Spinal cord (tissue), 10 donors: ENCODE data around the gene NRAP. TPM values are rescaled to one million over a fixed set of nuclear protein-coding genes. Genes with fewer than 3 reads are reported as not detected.
A peak's percentile ranks its signal among the peaks of the same experiment; 100 is the strongest.

Source experiments
- DNase-seq, 6 donors: peaks; one replicate each; pipeline versions ENCODE4 v3.0.0 to v3.0.0-alpha.2; 2013 to 2015; ENCODE audit warnings: low spot score in 6 of 6, low read depth in 4 of 6
- H3K27ac ChIP-seq: one replicate; pipeline ENCODE4 v1.5.1; 2013; ENCODE audit warnings: low read depth, low read length, control low read depth
- H3K27me3 ChIP-seq: one replicate; pipeline ENCODE4 v1.6.1; 2013; ENCODE audit warnings: low read length; ENCODE audit not compliant: control insufficient read depth, insufficient read depth
- H3K36me3 ChIP-seq: one replicate; pipeline ENCODE4 v1.6.1; 2013; ENCODE audit warnings: low read length; ENCODE audit not compliant: control insufficient read depth, insufficient read depth
- H3K4me1 ChIP-seq: one replicate; pipeline ENCODE4 v1.6.1; 2013; ENCODE audit warnings: low read length; ENCODE audit not compliant: control insufficient read depth, insufficient read depth
- H3K4me3 ChIP-seq: one replicate; pipeline ENCODE4 v1.5.1; 2013; ENCODE audit warnings: low read depth, low read length, control low read depth
- H3K9me3 ChIP-seq: one replicate; pipeline ENCODE4 v1.6.1; 2013; ENCODE audit warnings: low read length; ENCODE audit not compliant: control insufficient read depth, insufficient read depth
- WGBS: methylation state at CpG from one replicate; pipeline ENCODE4 v1.1.5; 2013; ENCODE audit warnings: missing lambda C conversion rate; ENCODE audit not compliant: insufficient coverage; 5-methylcytosine and 5-hydroxymethylcytosine counted together
- polyA plus RNA-seq, 2 donors: library from polyadenylated mRNA; unstranded; fragments of 120-200 nt; gene quantifications; one replicate each; pipeline ENCODE4 v1.2.1, GENCODE V29; 2013; ENCODE audit not compliant: insufficient read length in 2 of 2
- total RNA-seq, 2 donors: library from RNA; depleted of rRNA in 1 of 2; stranded (reverse); fragments of 120-200 nt in 1 of 2; fragments of >200 nt in 1 of 2; gene quantifications; one replicate each; pipeline versions ENCODE4 v1.2.3 to v1.2.4, GENCODE V29; 2013 to 2014
- donor health status: healthy.

NRAP gene
- total and polyA plus RNA-seq, 4 donors: under 0.01 to 0.11 (median 0.09) TPM

DNA sequence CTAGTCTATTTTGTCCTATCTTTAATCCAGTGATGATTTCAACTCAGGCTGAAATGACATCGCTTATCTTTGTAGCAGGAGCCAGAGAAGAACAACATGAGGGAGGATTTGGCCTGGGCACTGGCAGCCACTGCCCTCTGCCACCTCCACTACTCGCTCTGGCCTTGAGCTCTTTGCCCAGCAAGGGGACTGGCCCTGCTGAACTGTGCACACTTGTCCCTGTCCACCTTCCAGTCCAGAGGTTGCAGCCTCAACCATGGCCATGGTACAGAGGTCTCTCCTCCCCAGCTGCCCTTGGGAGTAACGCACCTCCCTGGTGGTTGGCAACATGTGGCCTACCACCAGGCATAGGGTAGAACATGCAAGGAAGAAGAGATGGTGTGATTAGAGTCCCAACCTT lies 102.6 kb downstream of the NRAP start:
- Histone ChIP-seq H3K9me3 (no peaks in the 10 kb centered on the region), H3K4me1 (peaks cover 5% of the 10 kb centered on the region), H3K36me3 (no peaks in the 10 kb centered on the region), H3K4me3 (no peak overlapping the region), H3K27ac (no peak overlapping the region), H3K27me3 (peaks cover 21% of the 10 kb centered on the region)
- WGBS: 100% methylated on average over 2 of the region's 3 CpGs
- no peak for DNase-seq

DNA sequence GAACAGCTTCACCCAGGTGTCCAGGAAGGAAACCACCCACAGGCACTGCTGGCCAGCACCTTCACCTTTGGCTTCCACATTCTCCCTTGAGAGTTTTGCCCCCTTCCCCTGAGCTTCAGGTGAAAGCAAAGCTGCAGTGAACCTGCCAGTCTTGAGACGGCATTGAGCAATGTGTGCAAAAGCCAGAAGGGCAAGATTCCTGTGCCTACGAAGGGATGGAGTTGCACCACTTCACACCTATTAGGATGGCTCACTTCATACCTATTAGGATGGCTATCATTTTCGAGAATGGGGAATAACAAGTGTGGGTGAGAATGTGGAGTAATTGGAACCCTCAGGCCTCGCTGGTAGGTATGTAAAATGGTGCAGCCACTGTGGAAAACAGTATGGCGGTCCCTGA lies 103.8 kb downstream of the NRAP start:
- 86% methylated on average over 1 of the region's 5 CpGs for WGBS

DNA sequence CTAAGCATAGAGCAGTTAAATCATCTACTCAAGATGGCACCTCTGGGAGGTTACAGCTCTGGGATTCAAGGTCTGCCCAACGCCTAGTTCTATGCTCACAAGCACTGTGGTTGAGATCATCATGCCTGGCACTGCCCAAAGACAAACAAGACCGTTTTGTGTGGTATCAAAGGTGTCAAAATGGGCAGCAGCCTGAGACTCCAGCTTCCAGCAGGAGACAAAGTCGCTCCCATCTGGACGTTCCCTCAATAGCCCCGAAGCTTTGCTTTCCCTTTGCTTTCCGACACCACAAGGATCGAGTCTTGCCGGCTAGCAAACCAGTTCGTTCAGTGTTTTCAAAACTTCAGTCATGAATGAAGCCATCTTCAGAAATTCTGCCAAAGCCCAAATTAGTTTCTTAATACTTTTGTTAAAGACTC lies 105.9 kb downstream of the NRAP start:
- Histone ChIP-seq H3K4me3 (no peak overlapping the region), H3K27ac (no peak overlapping the region), H3K9me3 (no peaks in the 10 kb centered on the region), H3K36me3 (no peaks in the 10 kb centered on the region), H3K27me3 (peaks cover 21% of the 10 kb centered on the region), H3K4me1 (peaks cover 5% of the 10 kb centered on the region)
- DNase-seq: peak in 1 of 6 donors; percentile 31
- 22% methylated on average over 8 of the region's 9 CpGs for WGBS

More for the DNA sequence above, 103.8 kb downstream of the NRAP start:
- Histone ChIP-seq H3K36me3 (no peaks in the 10 kb centered on the region), H3K4me1 (peaks cover 5% of the 10 kb centered on the region), H3K27ac (no peak overlapping the region), H3K4me3 (no peak overlapping the region), H3K27me3 (peaks cover 21% of the 10 kb centered on the region), H3K9me3 (no peaks in the 10 kb centered on the region)
- DNase-seq: no peak

DNA sequence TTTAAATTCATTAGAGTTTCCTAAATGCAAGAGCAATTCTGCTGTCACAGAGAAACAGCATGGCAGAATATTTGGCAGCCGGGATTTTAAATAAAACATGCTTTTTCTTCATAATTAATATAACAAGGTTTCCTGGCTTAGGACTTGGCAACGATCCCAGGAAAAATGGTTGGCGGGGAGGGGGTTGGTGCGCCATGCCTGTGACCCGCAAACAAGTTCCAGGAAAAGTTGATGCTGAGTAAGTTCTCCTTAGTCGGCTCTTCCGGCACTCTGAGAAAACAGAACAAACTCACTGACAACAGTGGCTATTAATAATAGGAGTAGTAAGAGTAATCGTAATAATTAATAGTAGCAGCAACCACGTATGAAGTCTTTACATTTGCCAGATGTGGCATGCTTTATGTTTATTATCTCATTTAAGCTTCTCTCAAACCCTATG lies 106.4 kb downstream of the NRAP start:
- DNase-seq: peak in 2 of 6 donors; percentile 43 to 46
- Histone ChIP-seq H3K4me1 (peaks cover 5% of the 10 kb centered on the region), H3K27me3 (peaks cover 21% of the 10 kb centered on the region), H3K4me3 (no peak overlapping the region), H3K36me3 (no peaks in the 10 kb centered on the region), H3K9me3 (no peaks in the 10 kb centered on the region), H3K27ac (no peak overlapping the region)
- WGBS: 63% methylated on average over 3 of the region's 9 CpGs

DNA sequence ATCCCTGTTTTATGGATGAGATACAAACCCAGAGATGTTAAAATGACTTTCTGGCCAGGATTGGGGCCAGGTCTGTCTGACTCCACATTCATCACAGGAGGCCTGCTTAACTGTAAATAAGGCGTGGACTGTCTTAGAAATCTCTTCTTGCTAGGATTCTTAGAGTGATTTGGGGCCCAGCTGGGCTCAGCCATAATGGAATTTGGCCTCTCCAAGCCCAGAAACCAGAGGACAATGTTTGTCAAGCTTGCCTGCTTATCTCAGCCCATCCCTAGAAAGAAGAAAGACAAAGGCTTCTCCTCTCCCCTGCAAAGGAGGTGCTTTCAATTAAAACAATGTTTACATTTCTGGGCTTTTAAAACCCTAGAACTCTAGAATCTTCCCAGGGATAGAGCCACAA lies 108.1 kb downstream of the NRAP start:
- no peak overlapping the region for H3K4me3 ChIP-seq
- H3K4me1 ChIP-seq: peaks cover 5% of the 10 kb centered on the region
- no CpG with 5 or more reads among the region's 1 CpG for WGBS
- H3K27ac ChIP-seq: no peak overlapping the region
- no peaks in the 10 kb centered on the region for H3K9me3 ChIP-seq
- H3K27me3 ChIP-seq: peaks cover 21% of the 10 kb centered on the region
- no peak for DNase-seq
- no peaks in the 10 kb centered on the region for H3K36me3 ChIP-seq

DNA sequence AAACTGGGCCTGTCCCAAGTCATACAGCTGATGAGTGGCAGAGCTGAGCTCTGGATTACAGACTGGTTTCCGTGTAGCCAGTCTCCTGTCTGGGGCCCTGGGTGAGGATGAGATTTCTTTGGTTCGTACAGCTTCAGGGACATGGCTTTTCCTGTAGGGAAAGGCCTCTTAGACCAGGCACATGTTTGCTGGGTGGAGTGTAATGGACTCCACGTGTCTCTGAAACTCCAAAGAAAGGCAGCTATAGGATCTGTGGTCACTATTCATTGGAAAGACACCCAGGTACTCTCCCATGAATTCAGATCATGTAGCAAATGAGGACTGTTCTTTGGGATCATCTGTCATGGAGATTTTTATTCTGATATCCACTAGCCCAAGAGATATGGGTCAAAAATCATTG lies 108.6 kb downstream of the NRAP start:
- no peak for DNase-seq
- 94% methylated on average over 2 of the region's 3 CpGs for WGBS

DNA sequence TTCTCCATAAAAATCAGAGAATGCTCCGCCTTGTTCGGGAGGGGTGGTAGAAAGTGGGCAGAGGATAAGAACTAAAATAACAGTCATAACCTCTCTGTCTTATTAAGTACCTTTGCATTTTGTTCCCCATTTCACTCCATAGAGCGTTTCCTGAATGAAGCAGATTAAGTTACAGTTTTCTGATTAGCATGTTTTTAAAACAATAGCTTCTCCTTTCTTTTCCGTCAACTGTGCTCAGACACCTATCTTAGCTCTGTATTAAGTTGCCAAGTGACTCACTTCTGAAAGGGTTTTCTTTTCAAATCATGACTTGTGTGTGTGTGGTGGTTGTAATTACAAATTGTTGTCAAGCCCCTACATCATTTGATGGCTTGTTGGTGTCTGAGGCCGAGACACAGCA lies 109.6 kb downstream of the NRAP start:
- DNase-seq: no peak
- 100% methylated on average over 1 of the region's 5 CpGs for WGBS
- Histone ChIP-seq H3K4me1 (peaks cover 5% of the 10 kb centered on the region), H3K36me3 (no peaks in the 10 kb centered on the region), H3K4me3 (no peak overlapping the region), H3K27me3 (peaks cover 16% of the 10 kb centered on the region), H3K9me3 (no peaks in the 10 kb centered on the region), H3K27ac (no peak overlapping the region)

More for the DNA sequence above, 108.6 kb downstream of the NRAP start:
- H3K27me3 ChIP-seq: peaks cover 21% of the 10 kb centered on the region
- no peaks in the 10 kb centered on the region for H3K9me3 ChIP-seq
- no peak overlapping the region for H3K27ac ChIP-seq
- H3K4me1 ChIP-seq: peaks cover 5% of the 10 kb centered on the region
- no peaks in the 10 kb centered on the region for H3K36me3 ChIP-seq
- H3K4me3 ChIP-seq: no peak overlapping the region

DNA sequence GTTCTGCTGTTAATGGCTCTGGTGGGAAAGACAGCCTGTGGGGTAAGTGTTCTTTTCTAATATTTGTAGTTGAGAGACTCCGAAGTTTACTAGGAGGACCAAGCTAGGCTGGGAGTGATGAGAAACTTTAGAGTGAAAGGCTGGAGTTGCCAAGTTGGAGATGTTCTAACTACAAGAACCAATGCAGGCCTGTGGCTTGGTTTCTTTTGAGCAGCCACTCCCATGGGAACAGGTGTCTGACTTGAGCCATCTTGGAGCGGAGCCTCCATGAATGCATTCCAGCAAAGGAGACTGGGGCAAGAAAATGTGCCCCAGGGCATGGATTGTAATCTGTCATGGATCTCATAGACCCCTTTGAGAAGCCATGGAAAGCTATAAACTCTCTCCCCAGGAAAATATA lies 110.7 kb downstream of the NRAP start:
- Histone ChIP-seq H3K4me1 (no peaks in the 10 kb centered on the region), H3K4me3 (no peak overlapping the region), H3K27ac (no peak overlapping the region), H3K27me3 (peaks cover 9% of the 10 kb centered on the region), H3K9me3 (no peaks in the 10 kb centered on the region), H3K36me3 (no peaks in the 10 kb centered on the region)
- no peak for DNase-seq
- WGBS: 92% methylated on average over 2 of the region's 2 CpGs

DNA sequence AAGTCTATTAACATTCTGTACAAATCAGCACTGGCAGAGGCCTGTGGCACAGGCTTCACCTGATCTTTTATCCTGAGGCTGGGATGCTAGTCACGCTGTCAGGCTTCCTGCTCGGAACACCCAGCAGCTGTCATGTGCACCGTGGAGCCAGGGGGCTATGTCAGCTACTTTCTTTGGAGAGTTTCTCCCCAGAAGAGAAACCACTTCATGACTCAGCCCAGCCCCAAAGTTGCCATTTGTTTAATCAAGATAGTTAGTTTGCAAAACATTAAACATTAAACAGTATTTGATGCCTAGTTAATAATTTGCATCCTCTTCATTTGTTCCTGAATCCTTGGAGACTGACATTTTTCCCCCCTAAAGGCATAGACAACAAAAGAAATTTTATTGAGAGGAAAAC lies 111.1 kb downstream of the NRAP start, which contains the start of gene HABP2:
TSS of gene HABP2 (plus strand) at position 353 of the 400 bp plus-strand sequence. CDS start 69 bp downstream, outside the sequence.
- H3K27ac ChIP-seq: no peak within 1 kb of the TSS
- H3K27me3 ChIP-seq: peaks cover 4% of the 10 kb centered on the region
- H3K36me3 ChIP-seq: no peaks in the 10 kb centered on the region
- no peak within 1 kb of the TSS for H3K4me3 ChIP-seq
- WGBS: 25% methylated on average over 3 of the region's 3 CpGs
- H3K4me1 ChIP-seq: no peaks in the 10 kb centered on the region
- peak in 2 of 6 donors; percentile 15 to 33 for DNase-seq
- H3K9me3 ChIP-seq: no peaks in the 10 kb centered on the region

DNA sequence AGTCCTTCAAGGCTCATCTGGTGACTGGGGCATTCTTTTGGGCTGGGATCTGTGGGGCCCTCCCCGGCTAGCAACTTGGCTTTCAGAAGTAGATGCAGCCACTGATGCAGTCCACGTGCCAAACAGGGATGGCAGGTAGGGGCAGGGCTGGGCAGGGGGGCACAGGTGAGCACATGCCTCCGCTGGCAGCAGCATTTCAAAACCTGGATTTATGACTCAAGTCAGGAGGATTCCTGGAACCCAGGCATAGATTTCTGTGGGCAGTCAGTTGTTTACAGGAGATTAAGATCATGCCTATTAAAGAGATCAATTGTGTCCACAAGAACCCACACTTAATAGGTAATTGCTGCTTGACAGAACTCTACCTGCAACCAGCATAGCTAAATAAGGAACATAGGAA lies 111.8 kb downstream of the NRAP start:
- WGBS: 85% methylated on average over 3 of the region's 3 CpGs
- no peaks in the 10 kb centered on the region for H3K9me3 ChIP-seq
- no peaks in the 10 kb centered on the region for H3K27me3 ChIP-seq
- H3K36me3 ChIP-seq: no peaks in the 10 kb centered on the region
- H3K4me3 ChIP-seq: no peak overlapping the region
- DNase-seq: no peak
- H3K4me1 ChIP-seq: no peaks in the 10 kb centered on the region
- H3K27ac ChIP-seq: no peak overlapping the region
